Left lung (tissue), 10 donors: ENCODE measurements around the gene PRB3. TPM values are rescaled to one million over a fixed set of nuclear protein-coding genes. Genes with fewer than 3 reads are reported as not detected.

Experiments
- ATAC-seq: fragments of 200-7000 bp; cut with Tn5 transposase; one replicate; pipeline ENCODE4 v1.9.1; 2020; ENCODE audit warnings: moderate library complexity
- DNase-seq, 4 donors: peaks; one replicate each; pipeline ENCODE4 v3.0.0-alpha.2; 2013 to 2020
- H3K27ac ChIP-seq, 2 donors: fragments of 200-600 bp; sonication (generic) in 1 of 2; one replicate each; pipeline versions ENCODE4 v1.5.0 to v1.8.0; 2020 to 2021
- H3K27me3 ChIP-seq, 2 donors: fragments of 200-600 bp; sonication (generic) in 1 of 2; one replicate each; pipeline versions ENCODE4 v1.5.0 to v1.8.0; 2020 to 2021
- H3K36me3 ChIP-seq, 2 donors: fragments of 200-600 bp; sonication (generic) in 1 of 2; one replicate each; pipeline versions ENCODE4 v1.5.0 to v1.8.0; 2020 to 2021
- H3K4me1 ChIP-seq, 2 donors: fragments of 200-600 bp; one replicate each; pipeline ENCODE4 v1.8.0; 2021
- H3K4me3 ChIP-seq, 2 donors: fragments of 200-600 bp; sonication (generic) in 1 of 2; one replicate each; pipeline versions ENCODE4 v1.5.0 to v1.8.0; 2020 to 2021; ENCODE audit warnings: mild to moderate bottlenecking in 1 of 2
- H3K9me3 ChIP-seq, 2 donors: fragments of 200-600 bp; sonication (generic) in 1 of 2; one replicate each; pipeline versions ENCODE4 v1.5.0 to v1.8.0; 2020 to 2021
- CTCF ChIP-seq, 2 donors: fragments of 200-600 bp; sonication (generic) in 1 of 2; IDR thresholded peaks; one replicate each; pipeline versions ENCODE4 v1.5.0 to v1.8.0; 2021; ENCODE audit warnings: antibody characterized with exemption in 2 of 2
- intact Hi-C, 2 donors: fragments of 100-400 bp; cut with DNase I; formaldehyde crosslinking; loops; one replicate each; pipeline versions ENCODE4 v1.11.2 to v1.14.2; 2022
- polyA plus RNA-seq, 6 donors: library from polyadenylated mRNA; unstranded; fragments of 120-200 nt; gene quantifications; one replicate each; pipeline ENCODE4 v1.2.1, GENCODE V29; 2013; ENCODE audit not compliant: insufficient read length in 6 of 6
- total RNA-seq, 2 donors: library from RNA; stranded (reverse); fragmentation: NEBNext Ultra II Directional; extraction: Animal tissue kit (Norgen Biotek cat#: 25700); gene quantifications; one replicate each; pipeline ENCODE4 v1.2.1, GENCODE V29; 2021
- donor health status: DM: no; HTN: yes; CAD: no.
- donor health status: DM: no; HTN: no; CAD: no.

The PRB3 gene
- total and polyA plus RNA-seq, 8 donors: 0.13 to 0.14 TPM; not detected in 6

GRCh38 chr12:11246489-11246888 lies 23.0 kb downstream of the PRB3 start:
- no peaks in the 10 kb centered on the region for H3K9me3 ChIP-seq

GRCh38 chr12:11242656-11243055 lies 26.9 kb downstream of the PRB3 start:
- TF ChIP-seq CTCF (IDR thresholded peaks at IDR 0.05): no peak
- Histone ChIP-seq H3K27ac (no peak overlapping the region), H3K4me3 (no peak overlapping the region), H3K4me1 (no peaks in the 10 kb centered on the region), H3K9me3 (no peaks in the 10 kb centered on the region), H3K36me3 (no peaks in the 10 kb centered on the region), H3K27me3 (no peaks in the 10 kb centered on the region)
- no peak for ATAC-seq
- intact Hi-C loops: no loop called here
- DNase-seq: no peak

More at GRCh38 chr12:11246489-11246888, 23.0 kb downstream of the PRB3 start:
- no peak overlapping the region for H3K4me3 ChIP-seq
- H3K27me3 ChIP-seq: no peaks in the 10 kb centered on the region
- DNase-seq (no peak), ATAC-seq (no peak)
- no peak overlapping the region for H3K27ac ChIP-seq
- TF ChIP-seq CTCF (IDR thresholded peaks at IDR 0.05): no peak
- intact Hi-C loops: no loop called here
- H3K36me3 ChIP-seq: no peaks in the 10 kb centered on the region
- H3K4me1 ChIP-seq: no peaks in the 10 kb centered on the region

- no peak for TF ChIP-seq CTCF (IDR thresholded peaks at IDR 0.05)
These were observed 29.1 kb downstream of the PRB3 start for GRCh38 chr12:11240348-11240930.

GRCh38 chr12:11238275-11238674 lies 31.2 kb downstream of the PRB3 start:
- intact Hi-C loops: no loop called here

More at GRCh38 chr12:11240348-11240930, 29.1 kb downstream of the PRB3 start:
- H3K9me3 ChIP-seq: no peaks in the 10 kb centered on the region
- no peaks in the 10 kb centered on the region for H3K36me3 ChIP-seq
- no peak overlapping the region for H3K4me3 ChIP-seq
- no peaks in the 10 kb centered on the region for H3K4me1 ChIP-seq
- H3K27me3 ChIP-seq: no peaks in the 10 kb centered on the region
- no peak for ATAC-seq
- no peak for DNase-seq
- intact Hi-C loops: no loop called here
- H3K27ac ChIP-seq: no peak overlapping the region

GRCh38 chr12:11233532-11233931 lies 36.0 kb downstream of the PRB3 start:
- no peak for DNase-seq
- H3K4me1 ChIP-seq: no peaks in the 10 kb centered on the region
- no peaks in the 10 kb centered on the region for H3K9me3 ChIP-seq
- no peak for ATAC-seq
- TF ChIP-seq CTCF (IDR thresholded peaks at IDR 0.05): no peak
- intact Hi-C loops: no loop called here
- H3K27me3 ChIP-seq: no peaks in the 10 kb centered on the region
- H3K4me3 ChIP-seq: no peak overlapping the region
- no peaks in the 10 kb centered on the region for H3K36me3 ChIP-seq
- H3K27ac ChIP-seq: no peak overlapping the region

More at GRCh38 chr12:11238275-11238674, 31.2 kb downstream of the PRB3 start:
- no peaks in the 10 kb centered on the region for H3K9me3 ChIP-seq
- DNase-seq (no peak), ATAC-seq (no peak)
- no peak overlapping the region for H3K27ac ChIP-seq
- H3K4me1 ChIP-seq: no peaks in the 10 kb centered on the region
- H3K27me3 ChIP-seq: no peaks in the 10 kb centered on the region
- H3K4me3 ChIP-seq: no peak overlapping the region
- no peak for TF ChIP-seq CTCF (IDR thresholded peaks at IDR 0.05)
- no peaks in the 10 kb centered on the region for H3K36me3 ChIP-seq
